H1 (cell line): ENCODE data around the gene HSPA4. TPM values are rescaled to one million over a fixed set of nuclear protein-coding genes. Genes with fewer than 3 reads are reported as not detected.

Experiments
- EP300 ChIP-seq, 2 experiments: IDR thresholded peaks; 1 replicate in 1 of 2; 2 replicates in 1 of 2; pipeline ENCODE4 v1.6.1; 2011 to 2012; ENCODE audit warnings: low read depth in 2 of 2, low read length in 2 of 2, mild to moderate bottlenecking in 2 of 2, borderline replicate concordance in 1 of 2, inconsistent platforms in 1 of 2, moderate library complexity in 1 of 2
- FOSL1 ChIP-seq: IDR thresholded peaks from 2 replicates; pipeline ENCODE4 v1.6.1; 2011; ENCODE audit warnings: mild to moderate bottlenecking, low read depth, low read length, moderate library complexity; ENCODE audit not compliant: insufficient read depth
- GABPA ChIP-seq: IDR thresholded peaks from 2 replicates; pipeline ENCODE4 v1.6.1; 2011; ENCODE audit warnings: mild to moderate bottlenecking, low read length, moderate library complexity, borderline replicate concordance; ENCODE audit not compliant: insufficient read depth
- HDAC2 ChIP-seq, 2 experiments: fragments of 300-600 bp in 1 of 2; sonication (generic) in 1 of 2; IDR thresholded peaks; 2 replicates each; pipeline ENCODE4 v1.6.1; 2011 to 2012; ENCODE audit warnings: low read depth in 2 of 2, low read length in 2 of 2, mild to moderate bottlenecking in 2 of 2, moderate library complexity in 2 of 2, borderline replicate concordance in 1 of 2, inconsistent platforms in 1 of 2
- KDM1A ChIP-seq: fragments of 200-600, 300-600 bp; sonication (generic); IDR thresholded peaks from 2 replicates; pipeline ENCODE4 v1.7.1; 2016; ENCODE audit warnings: mild to moderate bottlenecking, low read length, borderline replicate concordance
- POLR2A ChIP-seq, 2 experiments: IDR thresholded peaks; 1 replicate in 1 of 2; 2 replicates in 1 of 2; pipeline ENCODE4 v1.6.1; 2011; ENCODE audit warnings: low read depth in 2 of 2, low read length in 2 of 2, mild to moderate bottlenecking in 2 of 2; ENCODE audit errors: control extremely low read depth in 1 of 2
- POLR2AphosphoS5 ChIP-seq: IDR thresholded peaks from 2 replicates; pipeline ENCODE4 v1.6.1; 2011; ENCODE audit warnings: low read depth, low read length
- polyA plus RNA-seq, 7 experiments: library from polyadenylated mRNA; depleted of rRNA in 3 of 7; stranded (reverse) in 5 of 7; unstranded in 2 of 7; fragments of >200 nt in 5 of 7; fragments of 200-250 nt in 2 of 7; gene quantifications; 1 replicate in 5 of 7; 2 replicates in 1 of 7; 4 replicates in 1 of 7; pipeline versions ENCODE4 v1.2.1 to v1.2.3, GENCODE V29; 2011 to 2013; ENCODE audit warnings: missing spikeins in 2 of 7, mixed read lengths in 2 of 7
- total RNA-seq: library from RNA; stranded (reverse); fragmentation: NEBNext Ultra II Directional; extraction: Animal tissue kit (Norgen Biotek cat#: 25700); gene quantifications from 2 replicates; pipeline ENCODE4 v1.2.1, GENCODE V29; 2021

The HSPA4 gene
- total and polyA plus RNA-seq, 2 of the 8 experiments (the other 6 are each of a cell fraction or from before 2014, with no cell fraction given): 28.9 to 445 TPM

DNA sequence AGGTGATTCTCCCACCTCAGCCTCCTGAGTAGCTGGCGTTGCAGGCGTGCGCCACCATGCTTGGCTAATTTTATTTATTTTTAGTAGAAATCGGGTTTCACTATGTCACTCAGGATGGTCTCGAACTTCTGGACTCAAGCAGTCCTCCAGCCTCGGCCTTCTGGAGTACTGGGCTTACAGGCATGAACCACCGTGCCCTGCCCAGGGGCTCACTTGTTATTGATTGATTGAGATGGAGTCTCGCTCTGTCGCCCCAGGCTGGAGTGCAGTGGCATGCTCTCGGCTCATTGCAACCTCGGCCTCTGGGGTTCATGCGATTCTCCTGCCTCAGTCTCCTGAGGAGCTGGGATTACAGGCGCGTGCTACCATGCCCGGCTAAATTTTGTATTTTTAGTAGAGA lies 1.6 kb downstream of the HSPA4 start (continued):
- TF ChIP-seq HDAC2 (IDR thresholded peaks at IDR 0.05; ENCODE audit: borderline replicate concordance in 1 of 2, low read depth in 2 of 2, low read length in 2 of 2) (no peak), FOSL1 (no peak), GABPA (no peak), KDM1A (no peak), POLR2A (IDR thresholded peaks at IDR 0.05; ENCODE audit: control extremely low read depth in 1 of 2, low read depth in 2 of 2, low read length in 2 of 2) (no peak), POLR2AphosphoS5 (no peak), EP300 (IDR thresholded peaks at IDR 0.05; ENCODE audit: borderline replicate concordance in 1 of 2, low read depth in 2 of 2, low read length in 2 of 2) (no peak)
